Smooth muscle cell (in vitro differentiated cells): ENCODE data around the gene MSMP. TPM values are rescaled to one million over a fixed set of nuclear protein-coding genes. Genes with fewer than 3 reads are reported as not detected.

Source experiments
- DNase-seq: peaks from one replicate; lab custom pipeline; 2025; ENCODE audit not compliant: unreplicated experiment; lab: John Stamatoyannopoulos, UW
- H2AFZ ChIP-seq: fragments of 200-600 bp; sonication (generic); 2 replicates; pipeline ENCODE4 v1.6.0; 2016; ENCODE audit warnings: antibody characterized with exemption, low read depth, mild to moderate bottlenecking
- H3F3A ChIP-seq: fragments of 200-600 bp; sonication (generic); 2 replicates; pipeline ENCODE4 v1.6.0; 2017; ENCODE audit warnings: antibody characterized with exemption, low read depth
- H3K27ac ChIP-seq: fragments of 200-600 bp; sonication (generic); 2 replicates; pipeline ENCODE4 v1.5.1; 2016; ENCODE audit warnings: low read depth, mild to moderate bottlenecking
- H3K27me3 ChIP-seq: fragments of 200-600 bp; sonication (generic); 2 replicates; pipeline ENCODE4 v1.6.1; 2016; ENCODE audit warnings: low read depth, mild to moderate bottlenecking
- H3K36me3 ChIP-seq: fragments of 200-600 bp; sonication (generic); 2 replicates; pipeline ENCODE4 v1.5.1; 2016; ENCODE audit warnings: low read depth
- H3K4me1 ChIP-seq: fragments of 200-600 bp; sonication (generic); 2 replicates; pipeline ENCODE4 v1.5.1; 2016; ENCODE audit warnings: low read depth
- H3K4me2 ChIP-seq: fragments of 200-600 bp; sonication (generic); 2 replicates; pipeline ENCODE4 v1.6.0; 2016; ENCODE audit warnings: mild to moderate bottlenecking
- H3K4me3 ChIP-seq: fragments of 200-600 bp; sonication (generic); 2 replicates; pipeline ENCODE4 v1.5.1; 2016; ENCODE audit warnings: mild to moderate bottlenecking
- H3K79me2 ChIP-seq: fragments of 200-600 bp; sonication (generic); 2 replicates; pipeline ENCODE4 v1.6.0; 2016; ENCODE audit warnings: low read depth, mild to moderate bottlenecking
- H3K9ac ChIP-seq: fragments of 200-600 bp; sonication (generic); 2 replicates; pipeline ENCODE4 v1.6.0; 2016; ENCODE audit warnings: low read depth
- H3K9me3 ChIP-seq: fragments of 200-600 bp; sonication (generic); replicated peaks from 2 replicates; pipeline ENCODE4 v1.5.1; 2016; ENCODE audit warnings: low read depth
- H4K20me1 ChIP-seq: fragments of 200-600 bp; sonication (generic); 2 replicates; pipeline ENCODE4 v1.6.0; 2016; ENCODE audit warnings: low read depth
- WGBS: methylation state at CpG from one replicate; pipeline ENCODE4 v1.1.7; 2016; ENCODE audit warnings: low lambda C conversion rate; 5-methylcytosine and 5-hydroxymethylcytosine counted together
- polyA plus RNA-seq: library from polyadenylated mRNA; unstranded; fragments of >200 nt; fragmentation: Nextera tagmentation; extraction: Ambion mirVana; gene quantifications from 2 replicates; pipeline ENCODE4 v1.2.1, GENCODE V29; 2016
- total RNA-seq: library from RNA; depleted of rRNA; stranded (reverse); fragments of >200 nt; gene quantifications from 2 replicates; pipeline ENCODE4 v1.2.3, GENCODE V29; 2014
- TF ChIP-seq, protein P1 (sequence below): fragments of 200-600 bp; sonication (generic); IDR thresholded peaks from 2 replicates; pipeline ENCODE4 v1.5.1; 2017; ENCODE audit warnings: borderline replicate concordance, mild to moderate bottlenecking, antibody characterized with exemption; ENCODE audit not compliant: insufficient read depth, poor library complexity, severe bottlenecking

MSMP gene
- total and polyA plus RNA-seq, 2 experiments from 2014 or later: not detected

- no peak overlapping the region for H2AFZ ChIP-seq
- no peak overlapping the region for H3K4me2 ChIP-seq
- H3K79me2 ChIP-seq: no peaks in the 10 kb centered on the region
- H3K36me3 ChIP-seq: no peaks in the 10 kb centered on the region
- peaks cover 21% of the 10 kb centered on the region for H3K27me3 ChIP-seq
- TF ChIP-seq, protein P1, sequence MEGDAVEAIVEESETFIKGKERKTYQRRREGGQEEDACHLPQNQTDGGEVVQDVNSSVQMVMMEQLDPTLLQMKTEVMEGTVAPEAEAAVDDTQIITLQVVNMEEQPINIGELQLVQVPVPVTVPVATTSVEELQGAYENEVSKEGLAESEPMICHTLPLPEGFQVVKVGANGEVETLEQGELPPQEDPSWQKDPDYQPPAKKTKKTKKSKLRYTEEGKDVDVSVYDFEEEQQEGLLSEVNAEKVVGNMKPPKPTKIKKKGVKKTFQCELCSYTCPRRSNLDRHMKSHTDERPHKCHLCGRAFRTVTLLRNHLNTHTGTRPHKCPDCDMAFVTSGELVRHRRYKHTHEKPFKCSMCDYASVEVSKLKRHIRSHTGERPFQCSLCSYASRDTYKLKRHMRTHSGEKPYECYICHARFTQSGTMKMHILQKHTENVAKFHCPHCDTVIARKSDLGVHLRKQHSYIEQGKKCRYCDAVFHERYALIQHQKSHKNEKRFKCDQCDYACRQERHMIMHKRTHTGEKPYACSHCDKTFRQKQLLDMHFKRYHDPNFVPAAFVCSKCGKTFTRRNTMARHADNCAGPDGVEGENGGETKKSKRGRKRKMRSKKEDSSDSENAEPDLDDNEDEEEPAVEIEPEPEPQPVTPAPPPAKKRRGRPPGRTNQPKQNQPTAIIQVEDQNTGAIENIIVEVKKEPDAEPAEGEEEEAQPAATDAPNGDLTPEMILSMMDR: no peak
- 94% methylated on average over 4 of the region's 4 CpGs for WGBS
- no peaks in the 10 kb centered on the region for H4K20me1 ChIP-seq
- peaks cover 12% of the 10 kb centered on the region for H3K4me1 ChIP-seq
- H3K27ac ChIP-seq: no peak overlapping the region
- no peak overlapping the region for H3K4me3 ChIP-seq
- no peaks in the 10 kb centered on the region for H3K9me3 ChIP-seq
- no peaks in the 10 kb centered on the region for H3F3A ChIP-seq
- DNase-seq: no peak
- H3K9ac ChIP-seq: no peak overlapping the region
Measured at GRCh38 chr9:35776018-35776417, 21.9 kb upstream of the MSMP start.

- H3K4me2 ChIP-seq: no peak overlapping the region
- no peak for DNase-seq
- no peaks in the 10 kb centered on the region for H3F3A ChIP-seq
- H3K27ac ChIP-seq: no peak overlapping the region
- H4K20me1 ChIP-seq: no peaks in the 10 kb centered on the region
- H3K36me3 ChIP-seq: no peaks in the 10 kb centered on the region
- H3K9ac ChIP-seq: no peak overlapping the region
- TF ChIP-seq, protein P1: no peak
- no peaks in the 10 kb centered on the region for H3K9me3 ChIP-seq
- no peaks in the 10 kb centered on the region for H3K79me2 ChIP-seq
- H3K4me3 ChIP-seq: no peak overlapping the region
- no peak overlapping the region for H2AFZ ChIP-seq
- H3K27me3 ChIP-seq: peaks cover 16% of the 10 kb centered on the region
- peaks cover 12% of the 10 kb centered on the region for H3K4me1 ChIP-seq
- WGBS: 70% methylated on average over 7 of the region's 7 CpGs
Measured at GRCh38 chr9:35774907-35775635, 21.0 kb upstream of the MSMP start.

DNA sequence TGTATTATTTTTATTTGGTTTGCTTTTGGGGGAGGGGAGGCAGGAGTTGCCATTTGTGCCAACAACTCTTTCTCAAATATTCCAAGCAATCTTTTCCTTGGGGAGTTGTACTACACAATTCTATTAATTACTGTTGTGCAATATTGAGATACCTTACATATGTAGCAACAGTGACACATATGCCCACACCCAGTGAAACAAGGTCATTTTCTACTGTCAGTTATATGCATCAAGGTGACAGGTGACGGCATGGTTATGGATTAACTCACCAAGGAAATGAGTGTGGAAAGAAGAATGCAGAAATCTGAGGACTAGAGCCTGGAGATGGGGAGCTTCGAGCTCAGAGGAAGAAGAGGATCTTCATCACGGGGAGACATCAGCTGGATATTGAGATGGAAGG, 17.9 kb upstream of the MSMP start:
- Histone ChIP-seq H3K9me3 (no peaks in the 10 kb centered on the region), H2AFZ (no peak overlapping the region), H3K9ac (no peak overlapping the region), H3K79me2 (no peaks in the 10 kb centered on the region), H3K4me3 (no peak overlapping the region), H3K27me3 (no peaks in the 10 kb centered on the region), H3K27ac (no peak overlapping the region), H4K20me1 (no peaks in the 10 kb centered on the region), H3K4me2 (no peak overlapping the region), H3K36me3 (no peaks in the 10 kb centered on the region), H3F3A (no peaks in the 10 kb centered on the region), H3K4me1 (peaks cover 12% of the 10 kb centered on the region)
- DNase-seq: no peak
- 85% methylated on average over 3 of the region's 3 CpGs for WGBS
- TF ChIP-seq, protein P1: no peak

DNA sequence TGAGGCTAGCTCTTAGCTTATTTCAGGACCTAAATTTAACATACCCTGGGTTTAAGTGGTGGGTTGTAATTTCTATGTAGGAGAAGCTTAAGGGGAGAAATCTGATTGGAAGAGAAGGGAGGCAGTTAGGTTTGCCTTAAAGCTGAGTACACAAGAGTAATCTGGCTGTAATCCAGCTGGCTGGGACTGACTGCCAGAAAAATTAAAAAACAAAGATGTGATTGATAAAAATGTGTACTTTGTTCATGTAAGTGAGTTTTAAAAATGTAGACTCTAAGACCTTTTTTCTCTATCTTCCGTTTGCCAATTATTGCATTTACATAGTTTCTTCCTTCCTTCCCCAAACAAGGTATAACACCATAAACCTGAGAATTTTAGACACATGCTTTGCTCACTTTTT, 17.5 kb upstream of the MSMP start:
- Histone ChIP-seq H3K27ac (no peak overlapping the region), H3K4me1 (peaks cover 12% of the 10 kb centered on the region)
- 93% methylated on average over 1 of the region's 1 CpG for WGBS

More for the DNA sequence above, 17.5 kb upstream of the MSMP start:
- H3K4me2 ChIP-seq: no peak overlapping the region
- no peaks in the 10 kb centered on the region for H3K79me2 ChIP-seq
- no peaks in the 10 kb centered on the region for H4K20me1 ChIP-seq
- H3F3A ChIP-seq: no peaks in the 10 kb centered on the region
- no peak overlapping the region for H3K4me3 ChIP-seq
- TF ChIP-seq, protein P1: no peak
- no peaks in the 10 kb centered on the region for H3K9me3 ChIP-seq
- no peaks in the 10 kb centered on the region for H3K27me3 ChIP-seq
- DNase-seq: no peak
- no peaks in the 10 kb centered on the region for H3K36me3 ChIP-seq
- no peak overlapping the region for H2AFZ ChIP-seq
- H3K9ac ChIP-seq: no peak overlapping the region
